ENCODE results near the gene LYAR.

The LYAR gene

DNA sequence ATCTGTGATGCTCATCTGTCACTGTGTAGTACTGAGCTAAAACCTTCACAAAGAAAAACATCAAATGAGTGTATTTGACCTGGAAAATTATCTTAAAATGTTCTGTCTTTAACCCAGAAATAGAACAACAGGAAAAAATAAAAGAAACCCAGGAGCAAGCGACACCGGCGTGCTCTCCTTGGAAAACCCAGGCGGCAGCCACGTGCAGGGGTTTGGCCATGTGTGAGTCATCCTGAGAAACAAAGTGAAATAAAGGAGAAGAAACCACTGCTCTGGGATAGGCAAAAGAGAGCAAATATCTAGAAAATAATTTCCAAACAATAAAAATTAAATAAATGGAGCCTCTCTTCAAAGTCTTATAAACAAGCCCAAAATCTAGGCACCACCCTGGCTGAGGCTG lies 22.0 kb downstream of the LYAR start:
- TF ChIP-seq POLR2AphosphoS5 (IDR thresholded peaks at IDR 0.05; ENCODE audit: low read depth, low read length) (no peak), SIN3A (IDR thresholded peaks at IDR 0.05; ENCODE audit: borderline replicate concordance, insufficient read depth, low read length) (no peak), FOXP2 (optimal IDR thresholded peaks at IDR 0.05; ENCODE audit: borderline replicate concordance, extremely low read depth, extremely low read length, insufficient read depth) (no peak), TAF1 (IDR thresholded peaks at IDR 0.05; ENCODE audit: borderline replicate concordance, insufficient read depth, low read length) (no peak)
- TF ChIP-seq, protein P1, sequence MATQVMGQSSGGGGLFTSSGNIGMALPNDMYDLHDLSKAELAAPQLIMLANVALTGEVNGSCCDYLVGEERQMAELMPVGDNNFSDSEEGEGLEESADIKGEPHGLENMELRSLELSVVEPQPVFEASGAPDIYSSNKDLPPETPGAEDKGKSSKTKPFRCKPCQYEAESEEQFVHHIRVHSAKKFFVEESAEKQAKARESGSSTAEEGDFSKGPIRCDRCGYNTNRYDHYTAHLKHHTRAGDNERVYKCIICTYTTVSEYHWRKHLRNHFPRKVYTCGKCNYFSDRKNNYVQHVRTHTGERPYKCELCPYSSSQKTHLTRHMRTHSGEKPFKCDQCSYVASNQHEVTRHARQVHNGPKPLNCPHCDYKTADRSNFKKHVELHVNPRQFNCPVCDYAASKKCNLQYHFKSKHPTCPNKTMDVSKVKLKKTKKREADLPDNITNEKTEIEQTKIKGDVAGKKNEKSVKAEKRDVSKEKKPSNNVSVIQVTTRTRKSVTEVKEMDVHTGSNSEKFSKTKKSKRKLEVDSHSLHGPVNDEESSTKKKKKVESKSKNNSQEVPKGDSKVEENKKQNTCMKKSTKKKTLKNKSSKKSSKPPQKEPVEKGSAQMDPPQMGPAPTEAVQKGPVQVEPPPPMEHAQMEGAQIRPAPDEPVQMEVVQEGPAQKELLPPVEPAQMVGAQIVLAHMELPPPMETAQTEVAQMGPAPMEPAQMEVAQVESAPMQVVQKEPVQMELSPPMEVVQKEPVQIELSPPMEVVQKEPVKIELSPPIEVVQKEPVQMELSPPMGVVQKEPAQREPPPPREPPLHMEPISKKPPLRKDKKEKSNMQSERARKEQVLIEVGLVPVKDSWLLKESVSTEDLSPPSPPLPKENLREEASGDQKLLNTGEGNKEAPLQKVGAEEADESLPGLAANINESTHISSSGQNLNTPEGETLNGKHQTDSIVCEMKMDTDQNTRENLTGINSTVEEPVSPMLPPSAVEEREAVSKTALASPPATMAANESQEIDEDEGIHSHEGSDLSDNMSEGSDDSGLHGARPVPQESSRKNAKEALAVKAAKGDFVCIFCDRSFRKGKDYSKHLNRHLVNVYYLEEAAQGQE (IDR thresholded peaks at IDR 0.05; ENCODE audit: insufficient read depth in 1 of 2, low read depth in 2 of 2, low read length in 2 of 2): no peak

DNA sequence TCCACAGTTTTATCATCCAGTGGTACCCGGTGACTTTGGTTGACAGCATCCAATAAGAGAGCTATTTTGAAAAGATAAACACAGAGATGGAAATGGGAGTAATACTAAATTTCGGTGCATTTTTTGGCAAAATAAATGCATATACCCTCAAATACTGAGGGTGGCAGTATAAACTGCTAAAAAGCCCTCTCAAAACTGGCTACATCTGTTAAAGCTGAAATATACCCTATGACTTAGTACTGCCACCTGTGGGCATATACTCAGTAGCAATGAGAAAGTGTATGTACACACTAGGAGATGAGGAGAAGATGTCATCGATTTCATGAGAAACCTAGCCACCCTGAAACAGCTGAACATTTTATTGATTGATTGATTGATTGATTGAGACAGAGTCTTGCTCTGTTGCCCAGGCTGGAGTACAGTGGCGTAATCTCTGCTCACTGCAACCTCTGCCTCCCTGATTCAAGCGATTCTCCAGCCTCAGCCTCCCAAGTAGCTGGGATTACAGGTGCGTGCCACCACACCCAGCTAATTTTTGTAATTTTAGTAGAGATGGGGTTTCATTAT lies 29.7 kb downstream of the LYAR start:
- TF ChIP-seq, protein P1 (IDR thresholded peaks at IDR 0.05; ENCODE audit: insufficient read depth in 1 of 2, low read depth in 2 of 2, low read length in 2 of 2): no peak
- TF ChIP-seq SIN3A (IDR thresholded peaks at IDR 0.05; ENCODE audit: borderline replicate concordance, insufficient read depth, low read length) (no peak), POLR2AphosphoS5 (IDR thresholded peaks at IDR 0.05; ENCODE audit: low read depth, low read length) (no peak), TAF1 (IDR thresholded peaks at IDR 0.05; ENCODE audit: borderline replicate concordance, insufficient read depth, low read length) (no peak), FOXP2 (optimal IDR thresholded peaks at IDR 0.05; ENCODE audit: borderline replicate concordance, extremely low read depth, extremely low read length, insufficient read depth) (no peak)

DNA sequence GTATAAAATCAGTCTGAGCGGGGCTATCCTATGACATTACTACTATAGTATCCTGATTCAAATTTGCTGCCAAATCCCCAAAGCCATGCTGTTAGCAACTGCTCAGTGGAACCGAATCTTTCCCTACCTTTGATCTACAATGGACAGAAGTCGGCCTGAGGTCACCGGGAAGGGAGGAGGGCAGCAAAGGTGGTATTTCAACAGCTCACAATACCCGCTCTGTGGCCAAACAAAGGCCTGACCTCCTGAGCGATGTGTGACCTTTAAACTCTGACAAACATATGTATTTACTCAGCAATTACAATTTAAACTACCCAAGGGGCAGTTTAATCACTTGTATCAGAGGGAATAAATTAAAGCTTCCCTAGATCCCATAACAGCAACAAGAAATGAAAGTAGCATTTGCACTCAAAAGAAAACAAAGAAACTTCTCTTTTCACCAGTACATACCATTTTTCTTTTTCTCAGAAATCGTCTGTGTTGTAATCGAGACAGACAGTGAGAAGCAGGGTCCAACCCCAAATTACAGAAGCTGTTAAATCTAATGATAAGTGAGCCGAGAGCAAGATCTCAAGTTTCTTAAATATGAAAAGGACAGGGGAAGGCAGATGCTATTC lies 30.4 kb downstream of the LYAR start:
- TF ChIP-seq TAF1 (IDR thresholded peaks at IDR 0.05; ENCODE audit: borderline replicate concordance, insufficient read depth, low read length): no peak
- TF ChIP-seq FOXP2 (optimal IDR thresholded peaks at IDR 0.05; ENCODE audit: borderline replicate concordance, extremely low read depth, extremely low read length, insufficient read depth): no peak
- TF ChIP-seq, protein P1 (IDR thresholded peaks at IDR 0.05; ENCODE audit: insufficient read depth in 1 of 2, low read depth in 2 of 2, low read length in 2 of 2): no peak

DNA sequence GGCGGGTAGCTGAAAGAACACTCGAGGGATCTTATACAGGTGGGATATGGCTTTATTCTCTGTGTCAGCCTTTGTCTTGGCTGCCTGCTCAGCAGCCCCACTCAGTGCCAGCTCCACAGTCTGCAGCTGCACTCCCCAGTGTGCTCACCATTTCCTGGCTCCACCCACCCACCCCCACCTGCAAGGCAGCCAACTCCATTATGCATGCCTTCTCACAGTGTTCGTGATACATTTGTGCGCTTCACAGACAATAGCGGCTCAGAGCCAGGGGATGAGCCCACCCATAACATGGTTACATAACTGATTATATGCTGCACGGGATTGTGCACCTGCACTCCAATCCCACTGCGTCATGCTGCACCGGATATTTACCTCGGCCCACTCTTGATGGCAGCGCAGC lies 33.2 kb downstream of the LYAR start:
- TF ChIP-seq TAF1 (IDR thresholded peaks at IDR 0.05; ENCODE audit: borderline replicate concordance, insufficient read depth, low read length) (no peak), FOXP2 (optimal IDR thresholded peaks at IDR 0.05; ENCODE audit: borderline replicate concordance, extremely low read depth, extremely low read length, insufficient read depth) (no peak), POLR2AphosphoS5 (IDR thresholded peaks at IDR 0.05; ENCODE audit: low read depth, low read length) (no peak), SIN3A (IDR thresholded peaks at IDR 0.05; ENCODE audit: borderline replicate concordance, insufficient read depth, low read length) (no peak)
- TF ChIP-seq, protein P1 (IDR thresholded peaks at IDR 0.05; ENCODE audit: insufficient read depth in 1 of 2, low read depth in 2 of 2, low read length in 2 of 2): no peak
